Activated CD4-positive, alpha-beta T cell treated with anti-CD3 and anti-CD28 coated beads, Interleukin-2, amount 10 ng/mL, durations not matched to agents 24 days and 14 days (primary cell): ENCODE measurements around the gene PRICKLE2. TPM values are rescaled to one million over a fixed set of nuclear protein-coding genes. Genes with fewer than 3 reads are reported as not detected.

Experiments used
- DNase-seq: peaks from one replicate; pipeline ENCODE4 v3.0.0; 2022
- H3K27ac Mint-ChIP-seq: one replicate; pipeline ENCODE4 v1.8.0; 2022; ENCODE audit warnings: mild to moderate bottlenecking, mixed read lengths
- H3K27me3 Mint-ChIP-seq: one replicate; pipeline ENCODE4 v1.8.0; 2022; ENCODE audit warnings: mixed read lengths
- H3K36me3 Mint-ChIP-seq: one replicate; pipeline ENCODE4 v1.8.0; 2022; ENCODE audit warnings: low read depth, mild to moderate bottlenecking, mixed read lengths
- H3K4me1 Mint-ChIP-seq: one replicate; pipeline ENCODE4 v1.8.0; 2021; ENCODE audit warnings: mixed read lengths
- H3K4me3 Mint-ChIP-seq: one replicate; pipeline ENCODE4 v1.8.0; 2022; ENCODE audit warnings: mild to moderate bottlenecking, moderate library complexity, mixed read lengths
- H3K9me3 Mint-ChIP-seq: one replicate; pipeline ENCODE4 v1.8.0; 2021; ENCODE audit warnings: mixed read lengths
- intact Hi-C: fragments of 100-400 bp; cut with micrococcal nuclease; formaldehyde crosslinking; loops from one replicate; pipeline ENCODE4 v1.15.1; 2023
- total RNA-seq: library from RNA; stranded (reverse); gene quantifications from 2 replicates; pipeline ENCODE4 v1.2.3, GENCODE V29; 2022

PRICKLE2 gene
- total RNA-seq, 1 donor from 2014 or later, result not detected

GRCh38 chr3:64221571-64222257 is 3.6 kb downstream of the PRICKLE2 start:
- H3K27ac Mint-ChIP-seq, result no peak overlapping the region
- H3K27me3 Mint-ChIP-seq, result no peaks in the 10 kb centered on the region
- no peaks in the 10 kb centered on the region for H3K36me3 Mint-ChIP-seq
- H3K4me1 Mint-ChIP-seq, result no peaks in the 10 kb centered on the region
- DNase-seq, result no peak
- intact Hi-C loops, result no loop called here
- no peak overlapping the region for H3K4me3 Mint-ChIP-seq
- H3K9me3 Mint-ChIP-seq, result no peaks in the 10 kb centered on the region

GRCh38 chr3:64220161-64220914 is 4.9 kb downstream of the PRICKLE2 start:
- H3K27me3 Mint-ChIP-seq, result peaks cover 1% of the 10 kb centered on the region
- H3K27ac Mint-ChIP-seq, result no peak overlapping the region

GRCh38 chr3:64218746-64219145 is 6.5 kb downstream of the PRICKLE2 start:
- H3K27ac Mint-ChIP-seq, result no peak overlapping the region
- no peaks in the 10 kb centered on the region for H3K4me1 Mint-ChIP-seq
- peaks cover 3% of the 10 kb centered on the region for H3K27me3 Mint-ChIP-seq
- H3K36me3 Mint-ChIP-seq, result no peaks in the 10 kb centered on the region
- no peak overlapping the region for H3K4me3 Mint-ChIP-seq
- intact Hi-C loops, result no loop called here
- no peak for DNase-seq
- no peaks in the 10 kb centered on the region for H3K9me3 Mint-ChIP-seq

More at GRCh38 chr3:64220161-64220914, 4.9 kb downstream of the PRICKLE2 start:
- intact Hi-C loops, result no loop called here
- Mint-ChIP-seq H3K9me3 (no peaks in the 10 kb centered on the region), H3K4me3 (no peak overlapping the region), H3K36me3 (no peaks in the 10 kb centered on the region), H3K4me1 (no peaks in the 10 kb centered on the region)
- DNase-seq, result no peak

- Mint-ChIP-seq H3K9me3 (no peaks in the 10 kb centered on the region), H3K4me1 (no peaks in the 10 kb centered on the region), H3K27me3 (peaks cover 3% of the 10 kb centered on the region), H3K27ac (no peak overlapping the region), H3K4me3 (no peak overlapping the region), H3K36me3 (no peaks in the 10 kb centered on the region)
- intact Hi-C loops, result no loop called here
- DNase-seq, result no peak
These were observed 6.9 kb downstream of the PRICKLE2 start for GRCh38 chr3:64218329-64218728.

GRCh38 chr3:64216274-64217147 is 8.8 kb downstream of the PRICKLE2 start:
- H3K36me3 Mint-ChIP-seq, result no peaks in the 10 kb centered on the region

GRCh38 chr3:64215559-64215958 is 9.7 kb downstream of the PRICKLE2 start:
- Mint-ChIP-seq H3K36me3 (no peaks in the 10 kb centered on the region), H3K4me3 (no peak overlapping the region), H3K4me1 (no peaks in the 10 kb centered on the region), H3K27me3 (peaks cover 3% of the 10 kb centered on the region), H3K9me3 (no peaks in the 10 kb centered on the region), H3K27ac (no peak overlapping the region)
- no peak for DNase-seq
- intact Hi-C loops, result no loop called here

More at GRCh38 chr3:64216274-64217147, 8.8 kb downstream of the PRICKLE2 start:
- intact Hi-C loops, result no loop called here
- peaks cover 3% of the 10 kb centered on the region for H3K27me3 Mint-ChIP-seq
- H3K4me3 Mint-ChIP-seq, result no peak overlapping the region
- H3K9me3 Mint-ChIP-seq, result no peaks in the 10 kb centered on the region
- no peaks in the 10 kb centered on the region for H3K4me1 Mint-ChIP-seq
- no peak for DNase-seq
- H3K27ac Mint-ChIP-seq, result no peak overlapping the region

DNA sequence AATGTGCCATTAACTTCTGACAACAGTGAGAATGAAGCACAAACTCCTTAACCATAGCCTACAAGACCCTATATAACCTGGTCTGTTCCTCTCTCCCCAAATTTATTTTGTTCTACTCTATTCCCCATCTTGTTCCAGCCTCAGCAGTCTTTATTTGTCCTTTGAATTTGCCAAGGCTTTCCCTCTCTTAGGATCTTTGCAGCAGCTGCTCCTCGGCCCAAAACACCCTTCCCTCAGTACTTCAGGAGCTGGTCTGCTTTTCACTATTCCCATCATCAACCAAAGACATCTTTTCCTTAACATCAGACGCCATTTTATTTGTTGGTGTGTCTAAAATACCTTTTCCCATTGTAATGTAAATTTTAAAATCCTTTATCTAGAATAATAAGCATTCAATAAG is 10.2 kb downstream of the PRICKLE2 start:
- DNase-seq, result no peak
- Mint-ChIP-seq H3K9me3 (no peaks in the 10 kb centered on the region), H3K4me3 (no peak overlapping the region), H3K4me1 (no peaks in the 10 kb centered on the region), H3K36me3 (no peaks in the 10 kb centered on the region), H3K27me3 (peaks cover 3% of the 10 kb centered on the region), H3K27ac (no peak overlapping the region)
- intact Hi-C loops, result no loop called here

- H3K4me3 Mint-ChIP-seq, result no peak overlapping the region
- intact Hi-C loops, result no loop called here
- no peaks in the 10 kb centered on the region for H3K9me3 Mint-ChIP-seq
- no peak overlapping the region for H3K27ac Mint-ChIP-seq
- peaks cover 3% of the 10 kb centered on the region for H3K27me3 Mint-ChIP-seq
- no peaks in the 10 kb centered on the region for H3K4me1 Mint-ChIP-seq
- DNase-seq, result no peak
- H3K36me3 Mint-ChIP-seq, result no peaks in the 10 kb centered on the region
These were observed 10.8 kb downstream of the PRICKLE2 start for GRCh38 chr3:64214381-64215018.

DNA sequence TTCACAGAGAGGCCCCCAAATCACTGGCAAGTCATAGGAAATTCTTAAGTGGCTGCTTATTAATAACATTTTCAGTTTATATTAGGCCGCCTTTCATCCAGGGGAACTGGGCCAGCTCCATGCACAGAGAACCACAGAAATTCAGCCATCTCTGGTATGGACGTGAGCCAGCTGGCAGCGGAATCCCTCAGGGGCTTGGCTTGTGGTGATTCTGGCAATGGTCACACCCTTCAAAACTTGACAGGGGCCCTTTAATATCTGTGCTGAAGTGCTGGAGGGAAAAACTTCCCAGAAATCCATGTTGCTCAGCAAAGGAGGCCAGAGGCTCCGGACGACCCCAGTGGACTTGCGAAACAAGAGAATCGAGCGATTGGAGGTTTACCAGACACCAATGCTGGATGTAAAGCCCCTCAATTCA is 11.3 kb downstream of the PRICKLE2 start:
- no peaks in the 10 kb centered on the region for H3K4me1 Mint-ChIP-seq

GRCh38 chr3:64213224-64213878 is 11.9 kb downstream of the PRICKLE2 start:
- DNase-seq, result no peak
- no peak overlapping the region for H3K27ac Mint-ChIP-seq
- no peaks in the 10 kb centered on the region for H3K36me3 Mint-ChIP-seq
- intact Hi-C loops, result no loop called here
- peaks cover 3% of the 10 kb centered on the region for H3K27me3 Mint-ChIP-seq
- H3K9me3 Mint-ChIP-seq, result no peaks in the 10 kb centered on the region
- H3K4me1 Mint-ChIP-seq, result no peaks in the 10 kb centered on the region
- H3K4me3 Mint-ChIP-seq, result no peak overlapping the region

More for the DNA sequence above, 11.3 kb downstream of the PRICKLE2 start:
- Mint-ChIP-seq H3K27me3 (peaks cover 3% of the 10 kb centered on the region), H3K27ac (no peak overlapping the region), H3K9me3 (no peaks in the 10 kb centered on the region), H3K4me3 (no peak overlapping the region), H3K36me3 (no peaks in the 10 kb centered on the region)
- intact Hi-C loops, result no loop called here
- DNase-seq, result no peak

DNA sequence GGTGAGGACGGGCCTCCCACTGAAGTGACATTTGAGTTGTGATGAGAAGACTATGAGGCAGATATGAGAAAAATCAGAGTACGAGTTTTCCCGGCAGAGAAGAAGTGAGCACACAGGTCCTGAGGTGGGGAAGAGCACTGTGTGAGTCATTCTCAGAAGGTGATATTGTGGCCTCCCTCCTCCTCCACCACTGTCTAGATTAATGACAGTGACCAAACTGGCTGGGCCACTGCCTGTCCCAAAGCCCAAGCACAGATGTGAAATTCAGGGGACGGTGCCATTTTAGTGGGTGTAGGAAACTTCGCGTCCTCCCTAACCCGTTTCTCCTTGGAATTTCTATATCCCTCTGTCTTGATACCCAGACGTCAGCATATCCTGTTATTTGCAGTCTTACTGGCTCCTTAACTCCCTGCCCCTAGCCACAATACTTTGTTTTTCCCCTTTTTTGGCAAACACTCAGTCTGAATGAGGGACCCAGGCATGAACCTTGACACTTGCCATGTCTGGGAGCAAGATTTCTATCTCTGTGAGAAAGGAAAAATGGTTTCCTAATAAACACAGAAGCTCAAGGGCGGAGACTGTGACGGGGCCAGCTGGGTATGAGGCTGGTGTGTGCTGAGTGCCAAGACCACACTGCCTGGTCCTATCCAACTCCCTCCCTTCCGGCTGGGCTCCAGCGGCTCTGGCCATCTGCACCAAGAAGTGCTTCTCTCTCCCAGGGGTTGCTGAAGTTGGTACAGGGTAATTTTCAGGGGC is 15.2 kb downstream of the PRICKLE2 start:
- Mint-ChIP-seq H3K27ac (no peak overlapping the region), H3K4me1 (no peaks in the 10 kb centered on the region), H3K4me3 (no peak overlapping the region), H3K27me3 (peaks cover 2% of the 10 kb centered on the region), H3K9me3 (no peaks in the 10 kb centered on the region), H3K36me3 (no peaks in the 10 kb centered on the region)
- no peak for DNase-seq
- intact Hi-C loops, result no loop called here

DNA sequence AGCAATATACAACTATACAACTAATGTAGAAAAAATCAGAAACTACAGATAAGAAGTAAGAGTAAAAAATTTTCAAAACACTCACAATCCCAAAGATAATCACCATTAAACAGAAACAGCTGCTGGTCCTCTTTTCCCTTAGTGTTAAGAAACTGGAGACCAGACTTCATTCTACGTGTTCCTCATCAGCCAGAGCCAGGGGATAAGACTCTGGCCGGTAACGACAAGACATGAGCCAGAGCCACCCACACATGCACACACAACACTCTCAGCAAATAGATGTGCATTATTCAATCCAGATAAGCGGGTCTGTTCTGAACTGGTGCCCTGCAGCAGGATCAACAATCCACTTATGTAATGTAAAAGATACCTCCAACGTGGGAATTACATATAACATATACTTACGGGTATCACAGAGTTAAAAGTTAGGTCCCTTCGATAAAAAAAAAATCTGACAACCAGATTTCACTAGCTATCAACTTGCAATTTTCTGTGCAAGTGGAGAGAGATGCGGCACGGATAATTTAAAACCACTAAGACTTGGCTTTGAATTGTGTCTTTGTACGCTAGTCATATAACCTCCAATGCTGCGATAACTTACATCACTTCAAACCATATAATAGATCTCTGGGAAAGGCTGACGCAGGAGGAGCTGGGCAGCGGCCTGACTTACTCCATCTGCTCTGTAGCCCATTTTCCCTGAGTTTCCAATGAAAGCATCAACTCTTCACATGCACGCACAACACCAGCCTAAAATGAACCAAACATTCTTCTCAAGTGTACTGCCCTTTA is 17.8 kb downstream of the PRICKLE2 start:
- intact Hi-C loops, result no loop called here
- no peaks in the 10 kb centered on the region for H3K36me3 Mint-ChIP-seq
- H3K4me3 Mint-ChIP-seq, result no peak overlapping the region
- no peaks in the 10 kb centered on the region for H3K27me3 Mint-ChIP-seq
- no peaks in the 10 kb centered on the region for H3K9me3 Mint-ChIP-seq
- no peak overlapping the region for H3K27ac Mint-ChIP-seq
- no peak for DNase-seq
- H3K4me1 Mint-ChIP-seq, result no peaks in the 10 kb centered on the region
